Naive thymus-derived CD4-positive, alpha-beta T cell (primary cell): Measurements from ENCODE around the gene ROBO3. TPM values are rescaled to one million over a fixed set of nuclear protein-coding genes. Genes with fewer than 3 reads are reported as not detected.

Source experiments
- ATAC-seq: fragments of 150-1000 bp; cut with Tn5 transposase; 2 replicates; pipeline ENCODE4 v1.10.0; 2021; ENCODE audit warnings: mild to moderate bottlenecking, moderate library complexity
- CTCF ChIA-PET: fragments of 350-600 bp; sonication (Branson Sonifier 250); formaldehyde crosslinking; loops from one replicate; lab custom pipeline; 2021; ENCODE audit warnings: antibody characterized with exemption; lab: Charles Lee
- POLR2A ChIA-PET: fragments of 350-600 bp; sonication (Branson Sonifier 250); formaldehyde crosslinking; loops from one replicate; lab custom pipeline; 2021; ENCODE audit warnings: antibody characterized with exemption, inconsistent platforms; lab: Charles Lee
- DNase-seq, 9 donors: peaks; one replicate each; pipeline versions ENCODE4 v3.0.0 to v3.0.0-alpha.2; 2020 to 2022; ENCODE audit warnings: mixed read lengths in 1 of 9
- H3K27ac ChIP-seq: one replicate; pipeline ENCODE4 v1.7.0; 2013; ENCODE audit warnings: mild to moderate bottlenecking, low read depth, low read length, moderate library complexity
- H3K27me3 ChIP-seq, 2 donors: one replicate each; pipeline ENCODE4 v1.7.0; 2013; ENCODE audit warnings: low read length in 2 of 2, mild to moderate bottlenecking in 2 of 2, moderate library complexity in 2 of 2; ENCODE audit not compliant: control insufficient read depth in 2 of 2, insufficient read depth in 2 of 2
- H3K36me3 ChIP-seq, 3 experiments: 1 replicate in 2 of 3; 2 replicates in 1 of 3; pipeline ENCODE4 v1.7.0; 2013; ENCODE audit warnings: low read length in 3 of 3, mild to moderate bottlenecking in 3 of 3, moderate library complexity in 1 of 3; ENCODE audit not compliant: insufficient read depth in 3 of 3, control insufficient read depth in 2 of 3
- H3K4me1 ChIP-seq, 2 donors: one replicate each; pipeline ENCODE4 v1.7.0; 2013; ENCODE audit warnings: low read length in 2 of 2, mild to moderate bottlenecking in 2 of 2, moderate library complexity in 1 of 2; ENCODE audit not compliant: control insufficient read depth in 2 of 2, insufficient read depth in 2 of 2
- H3K4me3 ChIP-seq: 2 replicates; pipeline ENCODE4 v1.7.0; 2013; ENCODE audit warnings: mild to moderate bottlenecking, low read length
- H3K9me3 ChIP-seq, 3 experiments: 1 replicate in 2 of 3; 2 replicates in 1 of 3; pipeline ENCODE4 v1.7.0; 2013; ENCODE audit warnings: low read length in 3 of 3; ENCODE audit not compliant: control insufficient read depth in 2 of 3
- H3K27ac Mint-ChIP-seq, 9 donors: one replicate each; pipeline ENCODE4 v1.8.0; 2020 to 2022; ENCODE audit warnings: mixed read lengths in 9 of 9, mild to moderate bottlenecking in 8 of 9, moderate library complexity in 5 of 9, inconsistent platforms in 2 of 9
- H3K27me3 Mint-ChIP-seq, 5 donors: one replicate each; pipeline ENCODE4 v1.8.0; 2021 to 2022; ENCODE audit warnings: mixed read lengths in 5 of 5, mild to moderate bottlenecking in 1 of 5
- H3K36me3 Mint-ChIP-seq, 5 donors: one replicate each; pipeline ENCODE4 v1.8.0; 2020 to 2022; ENCODE audit warnings: mixed read lengths in 5 of 5, mild to moderate bottlenecking in 3 of 5, inconsistent platforms in 1 of 5
- H3K4me1 Mint-ChIP-seq, 7 donors: one replicate each; pipeline ENCODE4 v1.8.0; 2020 to 2022; ENCODE audit warnings: mixed read lengths in 7 of 7, mild to moderate bottlenecking in 3 of 7, inconsistent platforms in 1 of 7
- H3K4me3 Mint-ChIP-seq, 10 donors: one replicate each; pipeline ENCODE4 v1.8.0; 2020 to 2022; ENCODE audit warnings: mild to moderate bottlenecking in 10 of 10, mixed read lengths in 10 of 10, moderate library complexity in 6 of 10, inconsistent platforms in 2 of 10
- H3K9me3 Mint-ChIP-seq, 11 donors: one replicate each; pipeline ENCODE4 v1.8.0; 2020 to 2022; ENCODE audit warnings: mixed read lengths in 11 of 11, mild to moderate bottlenecking in 4 of 11, inconsistent platforms in 1 of 11, moderate library complexity in 1 of 11
- intact Hi-C, 2 donors: fragments of 100-400 bp; cut with micrococcal nuclease; formaldehyde crosslinking; loops; one replicate each; pipeline ENCODE4 v1.15.1; 2023
- polyA plus RNA-seq, 2 donors: library from polyadenylated mRNA; unstranded; fragments of 300-500 nt; fragmentation: Illumina TruSeq; gene quantifications; one replicate each; pipeline ENCODE4 v1.2.3, GENCODE V29; 2021
- total RNA-seq, 6 experiments: library from RNA in 5 of 6; stranded (reverse) in 5 of 6; gene quantifications; 1 replicate in 5 of 6; 2 replicates in 1 of 6; pipeline ENCODE4 v1.2.3 and lab custom pipeline; 2021 to 2026

The ROBO3 gene
- total and polyA plus RNA-seq, 7 experiments from 2014 or later: 3.6 to 51.3 (median 26.9) TPM

DNA sequence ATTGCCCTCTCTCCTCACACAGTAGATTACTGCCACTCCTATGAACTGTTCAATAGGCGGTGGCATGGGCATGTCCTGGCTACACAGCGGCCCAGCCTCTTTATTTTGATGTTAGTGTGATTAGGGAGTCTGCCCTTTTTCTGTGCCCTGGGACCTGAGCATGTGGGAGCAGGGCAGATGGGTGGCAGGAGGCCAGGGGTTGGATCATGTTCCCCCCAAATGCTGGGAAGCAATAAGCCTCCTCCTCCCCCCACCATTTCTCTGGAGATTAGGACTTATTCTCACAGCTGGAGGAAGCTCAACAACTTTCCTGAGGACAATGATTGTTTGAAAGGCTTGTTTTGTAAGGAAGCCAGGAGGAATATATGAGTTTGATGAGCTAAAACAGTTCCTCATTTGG, 54.7 kb downstream of the ROBO3 start:
- H3K36me3 Mint-ChIP-seq: peaks cover 0 to 1% (median 0%) of the 10 kb centered on the region in 5 donors
- Histone ChIP-seq H3K9me3 (no peaks in the 10 kb centered on the region), H3K27me3 (no peaks in the 10 kb centered on the region), H3K4me3 (no peak overlapping the region), H3K27ac (no peak overlapping the region), H3K4me1 (peaks cover 0 to 21% of the 10 kb centered on the region in 2 donors), H3K36me3 (no peaks in the 10 kb centered on the region)
- H3K4me1 Mint-ChIP-seq: peaks cover 8 to 42% (median 38%) of the 10 kb centered on the region in 7 donors
- no peak for DNase-seq
- ChIA-PET POLR2A (interaction anchor here (0.6 to 6.2 kb wide), 7 partner anchors 8 to 1546 kb away, joined by 3 to 45 read pairs (median 5); partner anchors contain the start of genes CCDC15, MSANTD2 and TMEM218), CTCF (interaction anchor here (0.6 to 2.0 kb wide), 6 partner anchors 17 to 223 kb away, joined by 3 to 6 read pairs (median 4); partner anchors contain the start of gene CCDC15)
- H3K4me3 Mint-ChIP-seq: peak overlapping the region in 6 of 10 donors; percentile 24 to 81 (median 40)
- H3K27me3 Mint-ChIP-seq: peaks cover 0 to 21% (median 0%) of the 10 kb centered on the region in 5 donors
- H3K27ac Mint-ChIP-seq: peak overlapping the region in 2 of 9 donors; percentile 32 to 38
- H3K9me3 Mint-ChIP-seq: peaks cover 0 to 3% (median 0%) of the 10 kb centered on the region in 11 donors
- no peak for ATAC-seq
- intact Hi-C loops: loop anchor here (1.0 to 5.0 kb wide), 6 partner anchors 34 to 247 kb away; partner anchors contain the start of genes CCDC15 (in 2 of the 2), SIAE (in 1 of the 2), SPA17 (in 1 of the 2) and TMEM218 (in 1 of the 2)

DNA sequence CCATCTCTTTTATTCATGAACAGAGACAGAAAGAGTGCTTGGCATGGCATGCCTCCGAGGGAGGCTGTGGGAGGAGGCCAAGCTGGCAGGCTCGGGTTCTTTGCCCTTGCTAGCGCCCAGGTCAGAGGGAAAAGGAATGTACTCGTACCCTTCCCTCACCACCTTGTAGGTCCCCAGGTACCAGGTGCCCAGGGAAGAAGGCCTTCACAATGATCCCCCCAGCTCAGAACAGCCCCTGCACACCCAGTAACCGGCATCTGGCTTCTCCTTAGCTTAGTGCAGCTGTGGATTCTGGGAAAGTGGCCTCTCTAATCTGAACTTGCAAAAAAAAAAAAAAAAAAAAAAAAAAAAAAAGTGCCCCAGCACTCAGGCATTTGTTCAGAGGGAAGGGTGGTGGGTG, 55.1 kb downstream of the ROBO3 start:
- Histone ChIP-seq H3K4me1 (peaks cover 0 to 21% of the 10 kb centered on the region in 2 donors), H3K9me3 (no peaks in the 10 kb centered on the region), H3K4me3 (peak overlapping the region; percentile 46), H3K27ac (no peak overlapping the region), H3K27me3 (no peaks in the 10 kb centered on the region), H3K36me3 (no peaks in the 10 kb centered on the region)
- Mint-ChIP-seq H3K27ac (peak overlapping the region in 6 of 9 donors; percentile 32 to 85 (median 68)), H3K4me3 (peak overlapping the region; percentile 65 to 85 (median 80)), H3K9me3 (peaks cover 0 to 2% (median 0%) of the 10 kb centered on the region in 11 donors), H3K36me3 (peaks cover 0 to 1% (median 0%) of the 10 kb centered on the region in 5 donors), H3K4me1 (peaks cover 8 to 46% (median 40%) of the 10 kb centered on the region in 7 donors), H3K27me3 (peaks cover 0 to 17% (median 0%) of the 10 kb centered on the region in 5 donors)
- ChIA-PET CTCF (interaction anchor here (0.6 to 2.0 kb wide), 6 partner anchors 16 to 222 kb away, joined by 3 to 6 read pairs (median 4); partner anchors contain the start of gene CCDC15), POLR2A (interaction anchor here (0.5 to 6.2 kb wide), 8 partner anchors 8 to 297 kb away, joined by 3 to 45 read pairs (median 5); partner anchors contain the start of genes CCDC15, MSANTD2 and TMEM218)
- intact Hi-C loops: loop anchor here (1.0 to 5.0 kb wide), 6 partner anchors 34 to 248 kb away; partner anchors contain the start of genes CCDC15 (in 2 of the 2), SIAE (in 1 of the 2), SPA17 (in 1 of the 2) and TMEM218 (in 1 of the 2)
- DNase-seq (no peak), ATAC-seq (no peak)

DNA sequence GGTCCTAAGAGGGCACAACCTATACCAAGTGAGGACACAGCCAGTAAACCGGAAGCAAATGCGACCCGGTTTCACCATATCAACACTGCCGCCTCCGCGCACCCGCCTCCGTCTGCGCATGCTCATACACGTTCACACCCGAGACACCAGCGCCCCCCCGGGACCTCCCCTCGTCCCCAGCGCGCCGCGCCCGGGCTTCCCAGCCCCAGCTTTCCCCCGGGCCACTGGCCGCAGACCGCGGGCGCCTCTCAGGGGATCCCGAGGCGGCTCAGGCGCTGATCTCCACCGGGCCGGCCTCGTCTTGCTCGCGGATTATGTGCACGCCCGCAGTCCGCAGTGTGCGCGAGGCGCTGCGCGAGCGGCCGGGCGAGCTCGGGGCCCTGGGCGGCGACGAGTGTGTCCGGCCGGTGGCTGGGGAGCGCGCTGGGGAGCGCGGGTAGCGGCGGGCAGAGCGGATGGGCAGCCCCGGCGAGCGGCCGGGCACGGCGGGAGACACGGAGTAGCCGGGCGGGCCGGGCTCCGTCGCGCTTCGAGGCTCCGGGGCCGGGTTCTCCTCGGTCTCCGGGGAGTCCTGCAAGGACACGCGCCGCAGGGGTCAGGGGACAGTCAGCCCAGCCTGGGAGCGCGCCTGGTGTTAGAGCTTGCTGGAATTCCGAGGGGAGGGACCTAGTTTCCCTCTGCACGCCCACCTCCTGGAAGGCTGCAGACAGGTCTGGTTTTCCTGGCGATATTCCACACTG, 55.8 kb downstream of the ROBO3 start:
- Mint-ChIP-seq H3K4me3 (peak overlapping the region; percentile 65 to 85 (median 80)), H3K36me3 (peaks cover 0 to 1% (median 0%) of the 10 kb centered on the region in 5 donors), H3K27me3 (peaks cover 0 to 12% (median 0%) of the 10 kb centered on the region in 5 donors), H3K27ac (peak overlapping the region in 8 of 9 donors; percentile 32 to 85 (median 62)), H3K4me1 (peaks cover 8 to 46% (median 40%) of the 10 kb centered on the region in 7 donors), H3K9me3 (peaks cover 0 to 2% (median 0%) of the 10 kb centered on the region in 11 donors)
- H3K9me3 ChIP-seq: no peaks in the 10 kb centered on the region
- CTCF ChIA-PET: interaction anchor here (2.0 kb wide), 1 partner anchor 33 kb away, joined by 6 read pairs; the partner anchor contains the start of gene CCDC15
- peak; percentile 61 to 86 (median 78) for DNase-seq
- POLR2A ChIA-PET: interaction anchor here (0.5 to 6.2 kb wide), 7 partner anchors 9 to 298 kb away, joined by 3 to 45 read pairs (median 5); partner anchors contain the start of genes CCDC15 and TMEM218
- no peaks in the 10 kb centered on the region for H3K36me3 ChIP-seq
- peak; percentile 81 for ATAC-seq
- intact Hi-C loops: loop anchor here (1.0 to 5.0 kb wide), 6 partner anchors 33 to 248 kb away; partner anchors contain the start of genes CCDC15 (in 2 of the 2), SIAE (in 1 of the 2), SPA17 (in 1 of the 2) and TMEM218 (in 1 of the 2)
- peak overlapping the region; percentile 47 for H3K27ac ChIP-seq
- H3K4me1 ChIP-seq: peaks cover 0 to 21% of the 10 kb centered on the region in 2 donors
- H3K4me3 ChIP-seq: peak overlapping the region; percentile 46
- H3K27me3 ChIP-seq: no peaks in the 10 kb centered on the region

DNA sequence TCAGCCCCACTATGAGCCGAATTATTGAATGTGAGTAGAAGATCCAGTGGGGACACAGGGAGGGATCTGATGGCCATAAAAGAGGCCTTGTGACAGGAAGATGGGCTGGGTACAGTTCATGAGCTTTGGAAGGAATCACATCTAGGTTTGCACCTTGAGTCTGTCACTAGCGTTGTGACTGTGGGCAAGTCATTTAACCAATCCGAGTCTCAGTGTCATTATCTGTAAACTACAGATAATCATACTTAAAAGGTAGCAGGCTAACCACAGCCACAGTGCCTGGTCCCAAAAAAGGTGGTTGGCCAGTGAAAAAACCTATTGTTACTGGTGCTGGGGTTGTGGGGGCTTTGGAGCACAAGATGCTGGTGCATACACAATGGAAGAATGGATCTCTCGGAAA, 57.6 kb downstream of the ROBO3 start:
- peaks cover 0 to 12% (median 0%) of the 10 kb centered on the region in 5 donors for H3K27me3 Mint-ChIP-seq
- DNase-seq: no peak
- ATAC-seq: no peak
- peak overlapping the region in 8 of 10 donors; percentile 42 to 81 (median 52) for H3K4me3 Mint-ChIP-seq
- peak overlapping the region in 5 of 9 donors; percentile 2 to 76 (median 41) for H3K27ac Mint-ChIP-seq
- ChIA-PET CTCF (interaction anchor here (0.6 to 1.4 kb wide), 4 partner anchors 36 to 218 kb away, joined by 3 to 5 read pairs (median 4); no protein-coding TSS in a partner anchor), POLR2A (interaction anchor here (0.9 to 6.2 kb wide), 3 partner anchors 27 to 46 kb away, joined by 6 to 45 read pairs (median 29); partner anchors contain the start of gene CCDC15)
- Histone ChIP-seq H3K36me3 (no peaks in the 10 kb centered on the region), H3K4me3 (no peak overlapping the region), H3K27me3 (no peaks in the 10 kb centered on the region), H3K9me3 (no peaks in the 10 kb centered on the region), H3K27ac (no peak overlapping the region), H3K4me1 (peaks cover 0 to 21% of the 10 kb centered on the region in 2 donors)
- intact Hi-C loops: loop anchor here in 1 of 2 donors (5.0 kb wide), 1 partner anchor 46 kb away; no protein-coding TSS in a partner anchor
- H3K9me3 Mint-ChIP-seq: peaks cover 0 to 2% (median 0%) of the 10 kb centered on the region in 11 donors
- peaks cover 0 to 1% (median 0%) of the 10 kb centered on the region in 5 donors for H3K36me3 Mint-ChIP-seq
- H3K4me1 Mint-ChIP-seq: peaks cover 8 to 46% (median 40%) of the 10 kb centered on the region in 7 donors

DNA sequence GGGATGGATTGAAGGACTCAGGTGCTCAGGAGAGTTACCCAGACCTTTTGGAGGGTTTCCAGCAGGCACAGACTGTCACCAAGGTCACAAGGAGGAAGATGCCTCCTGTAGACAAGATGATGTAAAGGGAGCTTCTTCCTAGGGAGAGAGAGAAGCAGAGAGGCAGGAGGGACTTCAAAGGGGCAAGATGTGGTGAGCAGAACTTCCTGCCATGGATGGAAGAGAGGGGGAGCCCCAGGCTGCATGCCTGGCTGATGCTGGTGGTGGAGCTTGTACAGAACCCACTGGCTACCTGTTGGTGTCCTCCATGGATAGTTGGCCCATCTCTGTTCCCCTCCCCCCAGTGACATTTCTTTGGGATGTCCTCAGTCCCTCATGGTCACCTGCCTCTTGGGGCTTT, 58.1 kb downstream of the ROBO3 start:
- peak in 7 of 9 donors; percentile 22 to 40 (median 35) for DNase-seq
- peak overlapping the region in 5 of 9 donors; percentile 2 to 41 (median 19) for H3K27ac Mint-ChIP-seq
- no peaks in the 10 kb centered on the region for H3K27me3 ChIP-seq
- H3K36me3 Mint-ChIP-seq: peaks cover 0 to 1% (median 0%) of the 10 kb centered on the region in 5 donors
- intact Hi-C loops: loop anchor here in 1 of 2 donors (5.0 kb wide), 1 partner anchor 46 kb away; no protein-coding TSS in a partner anchor
- H3K9me3 ChIP-seq: no peaks in the 10 kb centered on the region
- peaks cover 0 to 21% of the 10 kb centered on the region in 2 donors for H3K4me1 ChIP-seq
- POLR2A ChIA-PET: interaction anchor here (0.7 to 6.2 kb wide), 4 partner anchors 26 to 301 kb away, joined by 3 to 45 read pairs (median 18); partner anchors contain the start of genes CCDC15 and TBRG1
- peak overlapping the region in 9 of 10 donors; percentile 42 to 81 (median 53) for H3K4me3 Mint-ChIP-seq
- peaks cover 0 to 12% (median 0%) of the 10 kb centered on the region in 5 donors for H3K27me3 Mint-ChIP-seq
- CTCF ChIA-PET: interaction anchor here (0.6 to 1.4 kb wide), 4 partner anchors 36 to 217 kb away, joined by 3 to 5 read pairs (median 4); no protein-coding TSS in a partner anchor
- peak; percentile 33 for ATAC-seq
- H3K9me3 Mint-ChIP-seq: peaks cover 0 to 2% (median 0%) of the 10 kb centered on the region in 11 donors
- no peak overlapping the region for H3K27ac ChIP-seq
- H3K4me1 Mint-ChIP-seq: peaks cover 8 to 45% (median 40%) of the 10 kb centered on the region in 7 donors
- no peak overlapping the region for H3K4me3 ChIP-seq
- no peaks in the 10 kb centered on the region for H3K36me3 ChIP-seq
